Measurements from ENCODE around the gene SPATC1L.

DNA sequence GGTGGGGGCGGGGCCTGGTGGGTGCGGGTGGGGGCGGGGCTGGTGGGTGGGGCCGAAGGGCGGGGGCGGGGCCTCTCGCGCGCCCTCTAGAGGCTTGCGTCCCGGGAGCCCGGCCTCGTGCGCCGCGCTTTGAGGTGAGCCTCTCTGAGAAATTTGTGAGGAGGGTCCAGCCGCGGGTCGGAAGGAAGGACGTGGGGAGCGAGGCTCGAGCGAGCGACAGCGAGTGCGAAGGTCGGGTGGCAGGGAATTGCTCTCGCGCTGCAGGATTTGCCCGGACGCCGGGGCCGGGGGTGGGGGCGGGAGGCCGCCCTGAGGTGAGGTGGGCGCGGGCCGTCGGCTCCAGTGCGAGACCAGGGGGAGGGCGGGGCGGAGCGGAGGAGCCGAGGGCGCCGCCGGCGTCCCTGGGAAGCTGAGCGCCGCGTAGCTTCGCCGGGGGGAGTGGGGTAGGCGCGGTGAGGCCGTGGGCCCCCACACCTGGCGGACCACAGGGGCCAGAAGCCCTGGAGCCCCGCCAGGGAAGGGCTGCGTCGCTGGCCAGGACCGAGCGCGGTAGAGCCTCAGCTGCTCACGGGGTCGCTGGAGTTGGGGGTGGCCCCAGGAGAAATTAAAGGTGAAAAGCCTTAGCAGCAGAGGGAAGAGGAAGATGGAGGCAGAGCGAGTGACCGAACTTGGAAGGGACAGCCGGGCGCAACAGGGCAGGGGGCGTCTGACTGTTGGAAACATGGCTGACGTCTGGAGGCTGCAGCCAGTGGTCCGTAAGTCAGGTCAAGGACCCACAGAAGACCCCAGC, 45.1 kb upstream of the SPATC1L start:
- TF ChIP-seq, protein P1, sequence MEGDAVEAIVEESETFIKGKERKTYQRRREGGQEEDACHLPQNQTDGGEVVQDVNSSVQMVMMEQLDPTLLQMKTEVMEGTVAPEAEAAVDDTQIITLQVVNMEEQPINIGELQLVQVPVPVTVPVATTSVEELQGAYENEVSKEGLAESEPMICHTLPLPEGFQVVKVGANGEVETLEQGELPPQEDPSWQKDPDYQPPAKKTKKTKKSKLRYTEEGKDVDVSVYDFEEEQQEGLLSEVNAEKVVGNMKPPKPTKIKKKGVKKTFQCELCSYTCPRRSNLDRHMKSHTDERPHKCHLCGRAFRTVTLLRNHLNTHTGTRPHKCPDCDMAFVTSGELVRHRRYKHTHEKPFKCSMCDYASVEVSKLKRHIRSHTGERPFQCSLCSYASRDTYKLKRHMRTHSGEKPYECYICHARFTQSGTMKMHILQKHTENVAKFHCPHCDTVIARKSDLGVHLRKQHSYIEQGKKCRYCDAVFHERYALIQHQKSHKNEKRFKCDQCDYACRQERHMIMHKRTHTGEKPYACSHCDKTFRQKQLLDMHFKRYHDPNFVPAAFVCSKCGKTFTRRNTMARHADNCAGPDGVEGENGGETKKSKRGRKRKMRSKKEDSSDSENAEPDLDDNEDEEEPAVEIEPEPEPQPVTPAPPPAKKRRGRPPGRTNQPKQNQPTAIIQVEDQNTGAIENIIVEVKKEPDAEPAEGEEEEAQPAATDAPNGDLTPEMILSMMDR (IDR thresholded peaks at IDR 0.05): peak in 2 of 3 experiments; percentile 34 to 74
- no peak for TF ChIP-seq POLR2AphosphoS5 (IDR thresholded peaks at IDR 0.05; ENCODE audit: insufficient read depth in 1 of 2, low read depth in 1 of 2)
